IPS DF 4.7 (cell line): ENCODE results near the gene PRSS33.

Source experiments
- DNase-seq: peaks from one replicate; pipeline ENCODE4 v3.0.0-alpha.2; 2013; ENCODE audit warnings: low spot score; ENCODE audit errors: extremely low read depth

PRSS33 gene

DNA sequence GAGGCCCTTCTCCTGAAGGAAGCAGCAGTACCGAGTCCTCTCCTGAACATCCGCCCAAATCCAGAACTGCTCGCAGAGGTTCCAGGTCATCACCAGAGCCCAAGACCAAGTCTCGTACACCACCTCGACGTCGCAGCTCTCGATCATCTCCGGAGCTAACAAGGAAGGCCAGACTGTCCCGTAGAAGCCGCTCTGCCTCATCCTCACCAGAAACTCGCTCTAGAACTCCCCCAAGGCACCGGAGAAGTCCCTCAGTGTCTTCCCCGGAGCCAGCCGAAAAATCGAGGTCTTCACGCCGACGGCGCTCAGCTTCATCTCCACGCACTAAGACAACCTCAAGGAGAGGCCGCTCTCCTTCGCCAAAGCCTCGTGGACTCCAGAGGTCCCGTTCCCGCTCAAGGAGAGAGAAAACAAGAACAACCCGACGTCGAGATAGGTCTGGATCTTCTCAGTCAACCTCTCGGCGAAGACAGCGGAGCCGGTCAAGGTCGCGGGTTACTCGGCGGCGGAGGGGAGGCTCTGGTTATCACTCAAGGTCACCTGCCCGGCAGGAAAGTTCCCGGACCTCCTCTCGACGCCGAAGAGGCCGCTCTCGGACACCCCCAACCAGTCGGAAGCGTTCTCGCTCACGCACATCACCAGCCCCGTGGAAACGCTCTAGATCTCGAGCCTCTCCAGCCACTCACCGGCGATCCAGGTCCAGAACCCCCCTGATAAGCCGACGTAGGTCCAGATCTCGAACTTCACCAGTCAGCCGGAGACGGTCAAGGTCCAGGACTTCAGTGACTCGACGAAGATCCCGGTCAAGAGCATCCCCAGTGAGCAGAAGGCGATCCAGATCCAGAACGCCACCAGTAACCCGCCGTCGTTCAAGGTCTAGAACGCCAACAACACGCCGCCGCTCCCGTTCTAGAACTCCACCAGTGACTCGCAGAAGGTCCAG lies 21.6 kb downstream of the PRSS33 start:
- no peak for DNase-seq

DNA sequence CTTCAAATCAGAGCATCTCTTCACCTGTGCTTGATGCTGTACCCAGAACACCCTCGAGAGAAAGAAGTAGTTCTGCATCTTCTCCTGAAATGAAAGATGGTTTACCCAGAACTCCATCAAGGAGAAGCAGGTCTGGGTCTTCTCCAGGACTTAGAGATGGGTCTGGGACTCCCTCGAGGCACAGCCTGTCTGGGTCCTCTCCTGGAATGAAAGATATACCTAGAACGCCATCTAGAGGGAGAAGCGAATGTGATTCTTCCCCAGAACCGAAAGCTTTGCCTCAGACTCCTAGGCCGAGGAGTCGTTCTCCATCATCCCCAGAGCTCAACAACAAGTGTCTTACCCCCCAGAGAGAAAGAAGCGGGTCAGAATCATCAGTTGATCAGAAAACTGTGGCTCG lies 22.6 kb downstream of the PRSS33 start:
- no peak for DNase-seq

DNA sequence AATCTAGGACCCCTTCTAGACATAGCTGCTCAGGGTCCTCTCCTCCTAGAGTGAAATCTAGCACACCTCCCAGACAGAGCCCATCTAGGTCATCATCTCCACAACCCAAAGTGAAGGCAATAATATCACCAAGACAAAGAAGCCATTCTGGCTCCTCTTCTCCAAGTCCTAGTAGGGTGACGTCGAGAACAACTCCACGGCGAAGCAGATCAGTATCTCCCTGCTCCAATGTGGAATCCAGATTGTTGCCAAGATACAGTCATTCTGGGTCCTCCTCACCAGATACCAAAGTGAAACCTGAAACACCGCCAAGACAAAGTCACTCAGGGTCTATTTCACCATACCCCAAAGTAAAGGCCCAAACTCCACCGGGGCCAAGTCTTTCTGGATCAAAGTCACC lies 24.2 kb downstream of the PRSS33 start:
- no peak for DNase-seq

DNA sequence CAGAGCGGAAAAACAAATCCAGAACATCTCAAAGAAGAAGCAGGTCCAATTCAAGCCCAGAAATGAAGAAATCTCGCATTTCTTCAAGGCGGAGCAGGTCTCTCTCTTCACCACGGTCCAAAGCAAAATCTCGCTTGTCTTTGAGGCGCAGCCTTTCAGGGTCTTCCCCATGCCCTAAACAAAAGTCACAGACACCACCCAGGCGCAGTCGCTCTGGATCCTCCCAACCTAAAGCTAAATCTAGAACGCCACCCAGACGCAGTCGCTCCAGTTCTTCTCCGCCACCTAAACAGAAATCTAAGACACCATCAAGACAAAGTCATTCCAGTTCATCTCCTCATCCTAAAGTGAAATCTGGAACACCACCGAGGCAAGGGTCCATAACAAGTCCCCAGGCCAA lies 24.6 kb downstream of the PRSS33 start:
- no peak for DNase-seq

DNA sequence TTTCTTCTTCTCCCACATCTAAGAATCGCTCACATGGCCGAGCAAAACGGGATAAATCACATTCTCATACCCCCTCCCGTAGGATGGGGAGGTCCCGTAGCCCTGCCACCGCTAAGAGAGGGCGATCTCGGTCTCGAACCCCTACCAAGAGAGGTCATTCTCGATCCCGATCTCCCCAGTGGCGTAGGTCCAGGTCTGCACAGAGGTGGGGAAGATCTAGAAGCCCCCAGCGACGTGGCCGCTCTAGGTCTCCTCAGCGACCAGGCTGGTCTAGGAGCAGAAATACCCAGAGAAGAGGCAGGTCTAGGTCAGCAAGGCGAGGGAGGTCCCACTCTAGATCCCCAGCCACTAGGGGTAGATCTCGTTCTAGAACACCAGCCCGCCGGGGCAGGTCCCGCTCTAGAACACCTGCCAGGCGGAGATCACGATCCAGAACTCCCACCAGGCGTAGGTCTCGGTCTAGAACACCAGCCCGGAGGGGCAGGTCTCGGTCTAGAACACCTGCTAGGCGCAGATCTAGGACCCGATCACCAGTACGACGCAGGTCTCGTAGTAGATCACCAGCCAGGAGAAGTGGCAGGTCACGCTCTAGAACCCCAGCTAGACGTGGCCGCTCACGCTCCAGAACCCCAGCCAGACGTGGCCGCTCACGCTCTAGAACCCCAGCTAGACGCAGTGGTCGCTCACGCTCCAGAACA lies 25.3 kb downstream of the PRSS33 start:
- no peak for DNase-seq

DNA sequence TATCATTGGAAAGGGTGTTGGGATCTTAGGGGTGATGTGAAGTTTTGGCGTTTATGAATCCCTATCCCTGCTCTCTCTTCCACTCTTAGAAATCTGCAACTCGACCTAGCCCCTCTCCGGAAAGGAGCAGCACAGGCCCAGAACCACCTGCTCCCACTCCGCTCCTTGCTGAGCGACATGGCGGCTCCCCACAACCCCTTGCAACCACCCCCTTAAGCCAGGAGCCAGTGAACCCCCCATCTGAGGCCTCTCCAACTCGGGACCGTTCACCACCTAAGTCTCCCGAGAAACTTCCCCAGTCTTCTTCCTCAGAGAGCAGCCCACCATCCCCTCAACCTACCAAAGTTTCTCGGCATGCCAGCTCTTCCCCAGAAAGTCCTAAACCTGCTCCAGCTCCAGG lies 25.9 kb downstream of the PRSS33 start:
- no peak for DNase-seq

DNA sequence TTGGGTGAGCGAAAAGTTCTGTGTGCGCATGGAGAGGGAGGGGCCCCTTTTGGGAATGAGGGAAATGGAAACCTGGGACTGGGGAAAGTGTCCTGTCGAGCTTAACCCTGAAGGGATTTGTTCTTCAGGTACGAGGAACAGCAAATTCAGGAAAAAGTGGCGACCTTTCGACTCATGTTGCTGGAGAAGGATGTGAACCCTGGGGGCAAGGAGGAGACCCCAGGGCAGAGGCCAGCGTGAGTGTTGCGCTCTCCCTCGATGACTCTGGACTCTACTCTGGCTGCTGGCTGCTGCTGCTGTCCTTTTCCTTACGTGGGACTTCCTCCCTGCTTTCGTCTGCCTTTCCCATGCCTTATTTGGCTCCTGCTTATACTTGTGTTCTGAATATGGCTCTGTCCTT lies 30.0 kb downstream of the PRSS33 start:
- no peak for DNase-seq

DNA sequence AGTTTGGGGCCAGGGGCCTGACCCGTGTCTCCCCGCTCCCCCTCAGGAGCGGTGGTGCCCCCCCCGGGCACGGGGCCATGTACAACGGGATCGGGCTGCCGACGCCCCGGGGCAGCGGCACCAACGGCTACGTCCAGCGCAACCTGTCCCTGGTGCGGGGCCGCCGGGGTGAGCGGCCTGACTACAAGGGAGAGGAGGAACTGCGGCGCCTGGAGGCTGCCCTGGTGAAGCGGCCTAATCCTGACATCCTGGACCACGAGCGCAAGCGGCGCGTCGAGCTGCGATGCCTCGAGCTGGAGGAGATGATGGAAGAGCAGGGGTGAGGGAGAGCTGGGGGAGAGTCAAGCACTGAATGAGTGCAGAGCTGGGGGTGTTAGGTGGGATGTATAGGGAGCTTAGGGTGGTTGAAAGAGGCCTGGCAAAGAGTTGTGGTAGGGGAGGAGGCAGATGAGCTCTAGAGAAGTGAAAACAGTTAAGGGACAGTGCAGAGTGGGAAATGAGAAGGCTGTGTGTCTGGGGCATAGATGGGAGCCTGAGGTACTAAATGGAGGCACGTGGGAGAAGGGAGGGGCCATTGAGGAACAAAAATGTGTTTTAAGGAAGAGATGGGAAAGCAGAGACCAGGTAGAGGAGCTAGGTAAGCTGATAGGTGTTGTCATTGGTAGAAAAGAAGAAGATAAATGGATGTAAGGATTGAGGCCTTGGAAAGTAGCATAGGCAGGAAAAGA lies 30.9 kb downstream of the PRSS33 start:
- DNase-seq, result no peak

DNA sequence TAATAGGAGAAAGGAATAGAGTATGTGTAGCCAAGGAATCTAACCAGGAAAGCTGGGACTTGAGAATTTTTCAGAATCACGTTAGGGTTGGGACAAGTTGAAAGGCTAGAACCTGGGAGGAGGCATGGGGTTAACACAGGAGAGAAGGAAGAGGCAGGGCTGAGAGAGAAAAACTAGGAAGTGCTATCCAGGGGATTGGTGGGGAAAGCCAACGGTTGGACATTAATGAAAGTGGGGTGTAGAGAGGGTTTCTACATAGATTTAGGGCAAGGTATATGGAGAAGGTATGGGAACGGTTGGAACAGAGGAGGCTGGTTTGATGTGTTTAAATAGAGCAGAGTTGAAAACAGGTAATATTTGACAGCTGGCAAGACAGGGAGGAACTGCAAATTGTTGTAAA lies 32.2 kb downstream of the PRSS33 start:
- no peak for DNase-seq

DNA sequence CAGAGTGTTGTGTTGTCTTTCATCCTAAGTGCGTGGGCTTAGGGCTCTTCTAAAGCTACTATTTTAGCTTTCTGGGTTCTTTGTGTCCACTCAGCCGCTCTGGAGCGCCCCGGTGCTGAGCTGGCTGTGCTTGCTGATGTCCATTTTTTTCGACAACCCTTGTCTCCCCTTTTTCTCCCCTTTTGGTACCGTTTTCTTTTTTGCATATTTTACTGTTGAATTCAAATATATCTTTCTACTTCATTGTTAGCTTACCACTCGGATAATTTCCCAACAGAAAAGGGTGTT lies 33.7 kb downstream of the PRSS33 start:
- no peak for DNase-seq

DNA sequence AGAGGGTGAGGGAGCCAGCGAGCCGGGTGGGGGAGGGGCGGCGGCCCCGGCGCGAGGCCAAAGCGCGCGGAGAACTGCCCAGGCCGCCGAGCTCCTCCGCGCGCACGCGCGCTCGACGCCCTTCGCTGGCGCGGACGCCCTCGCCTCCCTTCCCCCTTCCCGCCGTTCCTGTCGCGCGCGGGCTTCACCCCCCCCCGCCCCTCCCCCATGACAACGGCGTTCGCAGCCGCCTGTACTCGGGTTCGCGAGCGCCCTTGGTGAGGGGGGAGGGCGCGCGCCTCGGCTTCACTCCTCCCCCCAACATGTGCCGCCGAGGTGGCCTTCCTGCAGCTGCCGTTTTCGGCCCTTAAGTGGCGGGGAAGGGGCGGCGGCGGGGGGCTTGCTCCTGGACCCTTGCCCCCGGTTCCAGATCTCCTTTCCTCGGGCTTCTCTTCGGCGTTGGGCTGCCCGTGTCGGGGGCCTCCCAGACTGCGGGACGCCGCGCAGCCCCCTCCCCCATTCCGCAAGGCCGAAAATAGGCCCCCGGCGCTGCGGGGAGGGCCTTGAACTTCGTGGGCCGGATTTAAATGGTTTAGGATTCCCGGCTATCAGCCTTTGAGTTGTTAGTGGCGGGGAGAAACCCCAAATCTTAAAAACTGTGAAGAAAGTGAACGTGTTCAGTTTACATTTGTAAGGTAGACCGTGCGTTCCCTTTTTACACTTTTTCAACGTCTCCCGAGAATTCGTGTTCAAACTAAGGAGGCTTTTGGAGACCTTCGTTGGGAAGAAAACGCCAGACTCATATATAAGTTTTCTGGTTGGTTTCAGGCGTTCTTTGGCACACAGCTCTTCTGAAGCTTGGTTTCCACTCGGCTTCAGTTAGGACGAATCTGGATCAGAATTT lies 34.3 kb downstream of the PRSS33 start:
- no peak for DNase-seq

DNA sequence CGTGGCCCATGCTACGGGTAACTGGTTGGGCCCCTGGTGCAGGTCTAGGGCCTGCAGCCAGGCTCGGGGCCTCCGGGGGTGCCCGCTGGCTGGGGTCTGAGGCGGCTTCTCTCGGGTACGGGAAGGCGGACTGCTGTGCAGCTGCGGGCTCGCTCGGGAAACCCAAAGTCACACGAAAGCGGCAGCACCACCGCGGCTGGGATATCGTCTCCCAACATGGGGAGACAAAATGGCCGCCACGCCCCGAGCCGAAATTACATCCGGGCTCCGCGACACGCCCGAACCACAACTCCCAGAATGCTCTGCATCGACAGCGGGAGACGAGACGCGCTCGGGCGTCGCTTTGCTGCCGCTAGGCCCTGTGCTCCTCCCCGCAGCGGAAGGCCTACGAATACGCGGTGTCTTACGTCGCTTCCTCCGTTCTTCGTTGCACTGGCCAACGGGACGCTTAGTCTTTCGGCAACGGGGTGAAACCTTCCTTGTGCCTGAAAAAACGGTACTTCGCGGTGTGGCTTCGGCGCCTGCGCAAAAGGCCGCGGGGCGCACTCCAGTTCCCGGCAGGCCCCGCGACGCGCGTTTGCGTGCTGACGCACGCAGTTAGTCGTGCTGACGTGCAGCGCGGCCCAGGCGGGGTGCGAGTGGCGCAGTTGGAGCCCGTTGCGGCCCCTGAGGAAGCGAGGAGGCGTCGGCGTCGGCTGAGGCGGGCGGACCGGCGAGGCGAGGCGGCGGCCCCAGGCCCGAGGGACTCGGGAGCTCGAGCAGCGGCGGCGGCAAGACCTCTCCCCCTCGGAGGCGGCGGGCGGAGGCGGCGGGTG lies 35.1 kb downstream of the PRSS33 start, which contains the start of gene SRRM2:
Gene SRRM2, plus strand, starts transcription at position 604 of the 815 bp plus-strand sequence. CDS start 3,727 bp downstream, outside the sequence.
- peak; percentile 74 for DNase-seq

DNA sequence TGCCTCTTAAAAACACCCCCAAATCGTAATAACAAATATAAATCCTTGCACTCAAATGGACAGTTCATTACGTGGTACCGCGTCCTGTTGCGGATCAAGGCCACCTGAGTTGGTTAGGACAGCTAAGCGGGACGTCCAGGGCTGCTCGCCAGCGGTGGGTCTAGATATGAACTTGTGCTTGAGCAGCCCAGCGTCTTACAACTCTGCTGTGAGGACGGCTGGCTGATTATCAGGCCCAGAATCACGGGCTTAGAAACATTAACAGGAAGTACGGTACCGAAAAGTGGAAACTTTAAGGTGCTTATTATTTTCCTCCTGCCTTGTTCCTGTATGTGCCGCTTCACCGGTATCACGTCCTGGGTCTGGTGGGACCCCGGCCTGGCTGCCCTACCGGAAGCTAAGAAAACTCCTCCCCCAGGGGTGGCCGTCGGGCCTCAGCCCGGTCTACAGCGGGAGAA lies 35.8 kb downstream of the PRSS33 start:
- DNase-seq, result no peak

DNA sequence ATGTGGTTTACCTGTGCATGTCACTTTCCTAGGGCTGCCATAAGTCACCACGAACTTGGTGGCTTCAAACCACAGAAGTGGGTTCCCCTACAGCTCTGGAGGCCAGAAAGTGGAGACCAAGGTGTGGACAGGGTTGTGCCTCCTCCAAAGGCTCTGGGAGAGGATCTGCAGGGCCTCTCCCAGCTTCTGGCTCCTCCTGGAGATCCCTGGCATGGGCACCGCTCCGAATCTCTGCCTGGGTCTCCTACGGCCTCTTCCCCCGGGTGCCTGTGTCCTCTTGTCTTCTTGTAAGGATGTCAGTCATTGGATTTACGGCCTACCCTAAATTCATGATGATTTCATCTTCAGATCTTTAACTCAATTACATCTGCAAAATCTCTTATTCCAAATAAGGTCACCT lies 37.4 kb downstream of the PRSS33 start:
- no peak for DNase-seq

DNA sequence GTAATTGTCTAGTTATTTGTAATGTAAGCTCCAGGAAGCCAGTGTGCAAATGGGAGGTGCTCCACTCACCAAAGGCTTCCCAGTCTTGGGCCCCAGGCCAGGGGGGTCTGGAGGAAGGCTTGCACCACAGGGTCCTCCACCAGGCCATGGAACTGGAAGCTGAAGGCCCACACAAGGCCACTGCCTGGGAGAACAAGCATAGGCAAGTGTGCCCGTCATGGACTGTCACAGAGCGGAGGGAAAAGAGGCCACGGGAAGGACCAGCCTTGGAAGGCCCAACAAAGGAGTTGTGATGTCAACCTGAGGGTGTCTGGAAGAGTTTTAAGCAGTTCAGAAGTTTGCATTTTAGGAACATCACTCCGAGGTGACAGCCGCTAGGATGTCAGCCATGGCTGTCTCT lies 37.9 kb downstream of the PRSS33 start:
- no peak for DNase-seq

DNA sequence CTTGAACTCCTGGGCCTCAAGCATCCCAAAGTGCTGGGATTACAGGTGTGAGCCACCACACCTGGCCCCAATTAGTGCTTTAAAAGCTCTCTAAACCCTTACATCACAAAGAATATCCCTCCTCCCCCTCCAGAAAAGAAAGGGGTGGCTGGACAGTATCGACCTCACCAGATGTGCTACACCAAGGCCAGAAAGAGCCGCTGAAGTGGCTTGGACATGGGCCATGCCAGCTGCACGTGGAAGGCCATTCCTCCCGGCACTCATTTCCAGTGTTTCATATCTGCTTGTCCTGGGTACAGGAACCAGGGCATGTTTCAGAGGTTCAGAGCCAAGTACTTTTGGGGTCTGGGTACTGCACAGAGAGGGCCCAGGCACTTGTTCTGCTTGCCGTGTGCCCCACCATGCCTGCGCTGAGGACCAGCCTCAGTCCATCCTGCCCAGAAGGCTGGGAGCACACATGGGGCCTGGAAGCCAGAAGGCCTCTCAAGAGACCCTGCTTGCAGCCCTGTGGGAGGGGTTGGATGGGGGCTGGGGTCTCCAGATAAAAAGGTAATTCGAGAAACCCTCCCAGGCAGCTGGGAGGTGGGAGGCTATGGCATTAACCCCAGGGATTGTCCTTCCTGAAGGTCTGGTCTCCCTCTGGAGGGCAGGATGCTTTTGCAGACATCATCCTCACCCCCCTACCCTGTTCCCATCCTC lies 38.5 kb downstream of the PRSS33 start:
- no peak for DNase-seq

DNA sequence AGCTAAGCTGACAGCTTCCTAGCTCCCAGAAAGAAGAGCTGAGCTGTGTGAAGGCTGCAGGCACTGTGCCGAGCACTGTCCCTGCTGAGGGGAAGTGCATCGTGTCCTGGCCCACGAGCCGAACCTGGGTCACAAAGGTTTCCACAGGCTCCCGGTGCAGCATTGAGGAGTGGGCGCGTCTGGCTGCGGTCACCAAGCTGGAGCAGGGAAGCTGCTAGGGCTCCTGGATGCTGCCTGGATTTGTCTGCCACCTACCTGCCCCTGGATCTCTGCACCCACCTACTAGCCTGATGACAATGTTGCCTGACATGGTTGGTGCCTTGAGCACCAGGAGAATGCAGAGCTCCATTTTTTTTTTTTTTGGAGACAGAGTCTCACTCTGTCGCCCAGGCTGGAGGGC lies 41.4 kb downstream of the PRSS33 start:
- DNase-seq, result no peak

DNA sequence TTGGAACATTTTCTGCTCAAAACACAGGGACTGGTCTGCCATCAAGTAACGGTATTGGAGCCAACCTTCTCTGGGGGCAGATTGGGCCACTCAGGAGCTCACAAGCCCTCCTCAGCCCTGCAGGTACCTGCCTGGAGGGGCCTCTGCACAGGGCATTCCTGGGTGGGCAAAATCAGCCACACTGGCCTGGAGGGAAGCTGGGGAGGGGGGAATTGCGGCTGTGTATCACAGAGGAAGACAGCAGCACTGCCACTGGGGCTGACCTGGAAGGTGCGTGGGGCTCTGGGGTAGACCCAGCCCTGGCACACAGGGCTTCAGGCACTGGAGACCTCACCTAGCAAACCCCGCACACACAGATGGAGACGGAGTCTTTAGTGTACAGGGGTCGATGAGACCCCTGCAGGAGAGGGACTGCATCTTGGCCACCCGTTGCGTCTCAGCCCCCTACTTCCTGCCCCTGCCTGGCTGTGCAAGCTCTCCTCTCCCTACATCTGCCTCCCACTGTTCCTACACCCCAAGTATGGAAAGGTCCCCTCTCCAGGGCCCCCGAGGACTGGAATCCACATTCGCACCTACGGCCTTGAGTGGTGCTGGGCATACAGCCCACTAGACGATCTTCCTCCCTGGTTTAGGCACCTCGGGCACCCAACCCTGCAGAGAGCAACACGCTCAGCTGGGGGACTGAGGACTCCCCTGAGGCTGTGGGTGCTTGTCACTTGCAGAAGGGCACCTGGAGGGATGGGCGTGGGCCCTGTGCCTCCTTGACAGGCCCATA lies 42.1 kb downstream of the PRSS33 start:
- no peak for DNase-seq

DNA sequence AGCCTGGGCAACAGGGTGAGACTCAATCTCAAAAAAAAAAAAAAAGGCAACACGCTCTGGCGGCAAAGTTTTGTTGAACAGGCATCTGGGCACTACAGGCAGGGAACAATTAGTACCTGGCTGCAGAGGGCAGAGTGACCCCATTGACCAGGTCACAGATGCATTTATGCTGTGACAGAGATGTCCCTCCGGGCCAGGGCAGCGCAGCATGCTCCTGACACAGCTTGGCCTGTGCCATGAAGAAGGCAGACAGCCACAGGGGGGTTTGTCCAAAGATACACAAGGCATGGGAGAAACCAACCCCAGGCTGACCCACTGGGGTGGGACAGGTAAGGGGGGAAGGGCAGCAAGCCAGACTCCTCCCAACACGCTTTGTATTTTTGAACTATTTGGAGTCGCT lies 42.6 kb downstream of the PRSS33 start:
- no peak for DNase-seq
